H1 (cell line): Measurements from ENCODE around the gene LGALS12. TPM values are rescaled to one million over a fixed set of nuclear protein-coding genes. Genes with fewer than 3 reads are reported as not detected.

Experiments used
- CTCF ChIA-PET: fragments of 300-600 bp; sonication (Branson Sonifier 250); formaldehyde crosslinking; loops from one replicate; lab custom pipeline; 2021; ENCODE audit not compliant: partially characterized antibody; lab: Charles Lee
- POLR2A ChIA-PET: fragments of 300-600 bp; sonication (Branson Sonifier 250); formaldehyde crosslinking; loops from one replicate; lab custom pipeline; 2021; ENCODE audit warnings: inconsistent platforms; ENCODE audit not compliant: partially characterized antibody; lab: Charles Lee
- DNase-seq, 2 experiments: peaks; one replicate each; pipeline versions ENCODE4 v3.0.0 to v3.0.0-alpha.2; 2010 to 2022; ENCODE audit warnings: low spot score in 2 of 2, low read depth in 1 of 2, mixed read lengths in 1 of 2
- FAIRE-seq: peaks from 2 replicates; lab custom pipeline; 2011; peaks lifted over from hg19 to GRCh38; lab: Jason Lieb, UNC
- H2AFZ ChIP-seq: 2 replicates; pipeline ENCODE4 v1.8.1; 2012; ENCODE audit warnings: low read length, inconsistent platforms
- H2AK5ac ChIP-seq: 2 replicates; pipeline ENCODE4 v1.6.1; 2013; ENCODE audit warnings: low read depth, low read length
- H2BK120ac ChIP-seq: replicated peaks from 2 replicates; pipeline ENCODE3; 2013; ENCODE audit warnings: low read depth, low read length, inconsistent platforms
- H2BK12ac ChIP-seq: 2 replicates; pipeline ENCODE4 v1.6.1; 2013; ENCODE audit warnings: low read depth, low read length
- H2BK15ac ChIP-seq: 2 replicates; pipeline ENCODE4 v1.6.1; 2013; ENCODE audit warnings: low read length
- H2BK20ac ChIP-seq: 2 replicates; pipeline ENCODE4 v1.6.1; 2013; ENCODE audit warnings: low read length
- H2BK5ac ChIP-seq: 2 replicates; pipeline ENCODE4 v1.6.1; 2013; ENCODE audit warnings: low read depth, low read length
- H3K14ac ChIP-seq: 2 replicates; pipeline ENCODE4 v1.6.1; 2013; ENCODE audit warnings: inconsistent platforms; ENCODE audit not compliant: insufficient read length
- H3K18ac ChIP-seq: 2 replicates; pipeline ENCODE4 v1.6.1; 2013; ENCODE audit warnings: low read length; ENCODE audit errors: extremely low read depth
- H3K23ac ChIP-seq: 2 replicates; pipeline ENCODE4 v1.6.1; 2013; ENCODE audit warnings: inconsistent platforms; ENCODE audit not compliant: insufficient read length
- H3K23me2 ChIP-seq: 2 replicates; pipeline ENCODE4 v1.6.1; 2013; ENCODE audit warnings: low read depth, low read length
- H3K27ac ChIP-seq: 2 replicates; pipeline ENCODE4 v1.6.1; 2011; ENCODE audit warnings: low read depth, low read length, inconsistent platforms
- H3K27me3 ChIP-seq, 4 experiments: replicated peaks in 1 of 4; 1 replicate in 1 of 4; 2 replicates in 3 of 4; pipeline versions ENCODE4 v1.6.1 to v1.8.1; 2011 to 2013; ENCODE audit warnings: low read length in 3 of 4, mild to moderate bottlenecking in 3 of 4, inconsistent platforms in 2 of 4, mixed read lengths in 2 of 4, moderate library complexity in 1 of 4; ENCODE audit not compliant: control insufficient read depth in 3 of 4, insufficient read depth in 3 of 4; ENCODE audit errors: extremely low read depth in 1 of 4
- H3K36me3 ChIP-seq, 4 experiments: 2 replicates each; pipeline versions ENCODE4 v1.6.1 to v1.8.1; 2011 to 2013; ENCODE audit warnings: mild to moderate bottlenecking in 4 of 4, low read length in 3 of 4, moderate library complexity in 2 of 4, control low read depth in 1 of 4, inconsistent platforms in 1 of 4; ENCODE audit not compliant: insufficient read depth in 4 of 4, control insufficient read depth in 2 of 4
- H3K4ac ChIP-seq: replicated peaks from 2 replicates; pipeline ENCODE3; 2013; ENCODE audit warnings: low read length, low read depth, mixed read lengths, inconsistent platforms; ENCODE audit not compliant: insufficient read length
- H3K4me1 ChIP-seq, 4 experiments: replicated peaks in 1 of 4; 1 replicate in 1 of 4; 2 replicates in 3 of 4; pipeline versions ENCODE4 v1.6.1 to v1.8.1; 2011 to 2013; ENCODE audit warnings: low read length in 3 of 4, inconsistent platforms in 2 of 4, mixed read lengths in 1 of 4; ENCODE audit not compliant: insufficient read depth in 4 of 4, control insufficient read depth in 3 of 4
- H3K4me2 ChIP-seq, 2 experiments: 2 replicates each; pipeline versions ENCODE4 v1.6.1 to v1.8.1; 2011 to 2013; ENCODE audit warnings: low read depth in 2 of 2, low read length in 2 of 2, control low read depth in 1 of 2, inconsistent platforms in 1 of 2, mild to moderate bottlenecking in 1 of 2; ENCODE audit not compliant: insufficient read depth in 1 of 2
- H3K4me3 ChIP-seq, 4 experiments: fragments of 200-600, 300-600 bp in 1 of 4; sonication (generic), shearing (Covaris generic), sonication (Bioruptor Twin) in 1 of 4; 2 replicates each; pipeline versions ENCODE4 v1.5.1 to v1.8.1; 2011 to 2016; ENCODE audit warnings: low read length in 4 of 4, low read depth in 3 of 4, control low read depth in 2 of 4, inconsistent platforms in 2 of 4, mild to moderate bottlenecking in 2 of 4, mixed read lengths in 1 of 4, moderate library complexity in 1 of 4; ENCODE audit not compliant: insufficient read depth in 2 of 4; ENCODE audit errors: extremely low read depth in 1 of 4
- H3K56ac ChIP-seq: replicated peaks from 2 replicates; pipeline ENCODE3; 2013; ENCODE audit warnings: low read depth, mild to moderate bottlenecking, mixed read lengths, low read length, inconsistent platforms; ENCODE audit not compliant: insufficient read length
- H3K79me1 ChIP-seq: 2 replicates; pipeline ENCODE4 v1.6.1; 2013; ENCODE audit warnings: low read depth, low read length, control low read depth
- H3K79me2 ChIP-seq, 2 experiments: 2 replicates each; pipeline versions ENCODE4 v1.6.1 to v1.8.1; 2012 to 2013; ENCODE audit warnings: low read length in 2 of 2, mild to moderate bottlenecking in 2 of 2, inconsistent platforms in 1 of 2; ENCODE audit not compliant: insufficient read depth in 2 of 2, control insufficient read depth in 1 of 2
- H3K9ac ChIP-seq, 4 experiments: replicated peaks in 1 of 4; 1 replicate in 1 of 4; 2 replicates in 3 of 4; pipeline versions ENCODE4 v1.6.1 to v1.8.1; 2011 to 2013; ENCODE audit warnings: low read depth in 3 of 4, low read length in 3 of 4, control low read depth in 2 of 4, mild to moderate bottlenecking in 2 of 4, moderate library complexity in 2 of 4, inconsistent platforms in 1 of 4; ENCODE audit errors: extremely low read depth in 1 of 4
- H3K9me3 ChIP-seq, 2 experiments: 2 replicates each; pipeline versions ENCODE4 v1.6.1 to v1.8.1; 2012 to 2013; ENCODE audit warnings: mild to moderate bottlenecking in 2 of 2, moderate library complexity in 2 of 2, control low read depth in 1 of 2, inconsistent platforms in 1 of 2, low read depth in 1 of 2, low read length in 1 of 2, mixed read lengths in 1 of 2; ENCODE audit not compliant: insufficient read depth in 2 of 2
- H4K20me1 ChIP-seq, 2 experiments: replicated peaks in 1 of 2; 2 replicates each; pipeline versions ENCODE3 to v1.8.1; 2011 to 2013; ENCODE audit warnings: inconsistent platforms in 2 of 2, low read length in 2 of 2, mild to moderate bottlenecking in 1 of 2; ENCODE audit not compliant: insufficient read depth in 2 of 2, control insufficient read depth in 1 of 2
- H4K5ac ChIP-seq: 2 replicates; pipeline ENCODE4 v1.6.1; 2013; ENCODE audit warnings: low read length, low read depth, mixed read lengths, inconsistent platforms; ENCODE audit not compliant: insufficient read length
- H4K8ac ChIP-seq: 2 replicates; pipeline ENCODE4 v1.8.0; 2013; ENCODE audit warnings: mild to moderate bottlenecking, moderate library complexity, low read length, inconsistent platforms; ENCODE audit not compliant: insufficient read depth; ENCODE audit errors: extremely low read depth
- H4K91ac ChIP-seq: replicated peaks from 2 replicates; pipeline ENCODE3; 2013; ENCODE audit warnings: low read length, mixed read lengths, inconsistent platforms; ENCODE audit not compliant: insufficient read length
- BACH1 ChIP-seq: IDR thresholded peaks from 2 replicates; pipeline ENCODE4 v1.6.1; 2012; ENCODE audit warnings: low read length, improper control_type of control experiment
- CEBPB ChIP-seq: IDR thresholded peaks from 2 replicates; pipeline ENCODE4 v1.6.1; 2012; ENCODE audit warnings: low read depth, low read length
- CTBP2 ChIP-seq: IDR thresholded peaks from 2 replicates; pipeline ENCODE4 v1.7.0; 2011; ENCODE audit warnings: borderline replicate concordance, mild to moderate bottlenecking, moderate library complexity, mixed read lengths, low read length; ENCODE audit not compliant: insufficient read depth, insufficient read length
- KDM5A ChIP-seq: fragments of 200-600 bp; IDR thresholded peaks from 2 replicates; pipeline ENCODE4 v1.7.1; 2012; ENCODE audit warnings: mild to moderate bottlenecking, low read length, inconsistent platforms, mixed read lengths
- NRF1 ChIP-seq: IDR thresholded peaks from 2 replicates; pipeline ENCODE4 v1.6.1; 2011; ENCODE audit warnings: mild to moderate bottlenecking, low read depth, low read length, improper control_type of control experiment
- POLR2A ChIP-seq, 2 experiments: IDR thresholded peaks; 1 replicate in 1 of 2; 2 replicates in 1 of 2; pipeline ENCODE4 v1.6.1; 2011; ENCODE audit warnings: low read depth in 2 of 2, low read length in 2 of 2, mild to moderate bottlenecking in 2 of 2; ENCODE audit errors: control extremely low read depth in 1 of 2
- SIX5 ChIP-seq: IDR thresholded peaks from 2 replicates; pipeline ENCODE4 v1.6.1; 2011; ENCODE audit warnings: mild to moderate bottlenecking, low read depth, low read length
- SP2 ChIP-seq: IDR thresholded peaks from 2 replicates; pipeline ENCODE4 v1.6.1; 2012; ENCODE audit warnings: mild to moderate bottlenecking, low read length, inconsistent platforms
- TAF1 ChIP-seq: IDR thresholded peaks from 2 replicates; pipeline ENCODE4 v1.6.1; 2011; ENCODE audit warnings: mild to moderate bottlenecking, low read depth, low read length
- TAF7 ChIP-seq: optimal IDR thresholded peaks from 2 replicates; pipeline ENCODE3; 2011; ENCODE audit warnings: low read depth, mild to moderate bottlenecking, inconsistent platforms, low read length, moderate library complexity, borderline replicate concordance
- TBP ChIP-seq: IDR thresholded peaks from 2 replicates; pipeline ENCODE4 v1.6.1; 2011; ENCODE audit warnings: low read depth, low read length, improper control_type of control experiment
- WGBS, 2 experiments: shearing (Covaris generic) in 1 of 2; methylation state at CpG; one replicate each; pipeline versions ENCODE4 v1.1.6 to v1.1.7; 2013 to 2015; ENCODE audit warnings: low lambda C conversion rate in 2 of 2, mixed read lengths in 2 of 2, inconsistent platforms in 1 of 2, low coverage in 1 of 2, missing lambda C conversion rate in 1 of 2; ENCODE audit not compliant: insufficient replicate concordance in 2 of 2, insufficient coverage in 1 of 2, insufficient read length in 1 of 2; ENCODE audit errors: extremely low coverage in 1 of 2, missing lambda C conversion rate in 1 of 2; 5-methylcytosine and 5-hydroxymethylcytosine counted together
- polyA plus RNA-seq, 7 experiments: library from polyadenylated mRNA; depleted of rRNA in 3 of 7; stranded (reverse) in 5 of 7; unstranded in 2 of 7; fragments of >200 nt in 5 of 7; fragments of 200-250 nt in 2 of 7; gene quantifications; 1 replicate in 5 of 7; 2 replicates in 1 of 7; 4 replicates in 1 of 7; pipeline versions ENCODE4 v1.2.1 to v1.2.3, GENCODE V29; 2011 to 2013; ENCODE audit warnings: missing spikeins in 2 of 7, mixed read lengths in 2 of 7
- total RNA-seq: library from RNA; stranded (reverse); fragmentation: NEBNext Ultra II Directional; extraction: Animal tissue kit (Norgen Biotek cat#: 25700); gene quantifications from 2 replicates; pipeline ENCODE4 v1.2.1, GENCODE V29; 2021

The LGALS12 gene
- total and polyA plus RNA-seq, 2 of the 8 experiments (the other 6 are each of a cell fraction or from before 2014, with no cell fraction given), result 1.6 to 2.9 TPM

DNA sequence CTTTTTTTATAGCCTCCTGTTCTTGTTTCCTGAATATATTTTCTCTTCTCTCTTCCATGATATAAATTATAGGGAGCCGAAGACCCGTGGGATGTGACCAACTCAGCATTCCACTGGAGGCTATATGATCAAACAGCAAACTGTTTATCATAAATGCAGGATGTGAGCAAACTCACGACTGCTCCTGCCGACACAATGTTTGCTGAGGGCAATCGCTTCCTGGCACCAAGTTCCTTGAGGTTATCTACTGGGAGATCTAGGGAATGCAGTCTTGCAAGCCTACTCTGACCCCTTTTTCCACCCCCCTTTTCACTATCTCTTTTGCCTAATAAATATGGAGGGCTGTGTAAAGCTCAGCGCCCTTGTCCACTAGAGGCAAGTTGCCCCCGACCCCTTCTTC lies 17.3 kb downstream of the LGALS12 start:
- Histone ChIP-seq H3K18ac (no peak overlapping the region), H4K20me1 (no peaks in the 10 kb centered on the region), H3K9ac (no peak overlapping the region), H2BK20ac (no peak overlapping the region), H3K4ac (no peak overlapping the region), H2AK5ac (no peak overlapping the region), H2BK120ac (no peak overlapping the region), H3K56ac (no peak overlapping the region), H3K27me3 (no peaks in the 10 kb centered on the region), H3K79me2 (no peaks in the 10 kb centered on the region), H3K9me3 (peaks cover 7 to 9% of the 10 kb centered on the region in 2 experiments), H2BK15ac (no peak overlapping the region), H2BK12ac (no peak overlapping the region), H4K91ac (no peak overlapping the region), H4K5ac (no peak overlapping the region), H3K23ac (no peak overlapping the region), H3K27ac (no peak overlapping the region), H3K14ac (no peak overlapping the region), H3K79me1 (no peaks in the 10 kb centered on the region), H4K8ac (no peak overlapping the region), H3K4me2 (no peak overlapping the region), H3K36me3 (peaks cover 0 to 6% (median 0%) of the 10 kb centered on the region in 4 experiments; a peak in 2 of 8 replicates), H3K4me3 (no peak overlapping the region), H2BK5ac (no peak overlapping the region), H2AFZ (no peak overlapping the region), H3K23me2 (no peaks in the 10 kb centered on the region; the same call in 1 of the 2 replicates), H3K4me1 (peaks cover 0 to 7% (median 3%) of the 10 kb centered on the region in 4 experiments; a peak in 2 of 7 replicates)
- WGBS, 2 experiments, result 95% methylated on average over 6 of the region's 7 CpGs; no CpG with 5 or more reads in 1 of the 2 experiments
- ChIA-PET CTCF (interaction anchor here (0.8 to 3.1 kb wide), 3 partner anchors 12 to 44 kb away, joined by 3 to 11 read pairs (median 6); no protein-coding TSS in a partner anchor), POLR2A (interaction anchor here (1.1 kb wide), 1 partner anchor 11 kb away, joined by 4 read pairs; no protein-coding TSS in a partner anchor)
- DNase-seq, result no peak
- TF ChIP-seq KDM5A (no peak), SIX5 (no peak), CTBP2 (no peak), TAF7 (no peak), TBP (no peak), CEBPB (no peak), BACH1 (no peak), SP2 (no peak), NRF1 (no peak), POLR2A (IDR thresholded peaks at IDR 0.05; ENCODE audit: control extremely low read depth in 1 of 2, low read depth in 2 of 2, low read length in 2 of 2) (no peak), TAF1 (no peak)
- no peak for FAIRE-seq
